Measurements from ENCODE around the gene TREM2.
"Not testable (repeated sequence)": the region's sequence is repeated elsewhere in the genome, so short reads cannot be mapped to it uniquely, and the experiment has no call there.

TREM2 gene

DNA sequence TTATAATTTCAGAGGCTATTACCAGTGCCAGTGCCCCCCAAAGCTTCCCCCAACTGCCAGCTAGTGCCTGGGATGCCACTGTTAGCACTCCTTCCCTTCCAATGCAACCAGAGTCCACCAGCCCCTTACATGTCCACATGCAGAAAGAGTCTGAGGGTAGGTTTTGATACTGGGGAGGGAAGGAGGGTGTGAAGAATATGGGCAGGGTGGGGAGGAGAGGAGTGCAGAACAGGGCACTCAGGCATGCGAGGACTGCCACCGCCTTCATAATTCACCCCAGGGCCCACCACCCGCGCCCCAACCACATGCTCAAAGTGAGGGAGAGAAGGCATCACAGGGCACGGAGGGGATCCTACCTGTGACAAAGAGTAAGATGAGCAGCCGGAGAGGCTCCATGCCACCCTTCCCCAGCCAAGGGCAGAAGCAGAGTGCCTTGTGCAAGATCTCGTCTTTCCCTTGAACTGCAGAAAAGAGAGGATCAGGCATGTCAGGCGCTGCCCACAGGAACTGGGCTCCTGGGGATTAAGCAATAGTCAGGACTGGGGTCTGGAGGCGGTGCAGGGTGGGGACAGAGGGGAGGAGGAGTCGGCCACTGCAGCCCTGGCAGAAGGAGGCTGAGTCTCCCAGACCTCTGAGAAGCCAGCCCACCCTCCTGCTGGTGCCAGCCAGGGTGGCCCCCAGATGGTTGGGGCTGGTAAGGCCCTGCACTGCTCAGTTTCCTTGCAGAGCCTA, at the start of gene TREM2:
Gene TREM2, minus strand, starts transcription at position 430 of the 732 bp plus-strand sequence. Its CDS starts 34 bp downstream, at position 396.
- no peak for DNase-seq (ENCODE audit: low read depth)

DNA sequence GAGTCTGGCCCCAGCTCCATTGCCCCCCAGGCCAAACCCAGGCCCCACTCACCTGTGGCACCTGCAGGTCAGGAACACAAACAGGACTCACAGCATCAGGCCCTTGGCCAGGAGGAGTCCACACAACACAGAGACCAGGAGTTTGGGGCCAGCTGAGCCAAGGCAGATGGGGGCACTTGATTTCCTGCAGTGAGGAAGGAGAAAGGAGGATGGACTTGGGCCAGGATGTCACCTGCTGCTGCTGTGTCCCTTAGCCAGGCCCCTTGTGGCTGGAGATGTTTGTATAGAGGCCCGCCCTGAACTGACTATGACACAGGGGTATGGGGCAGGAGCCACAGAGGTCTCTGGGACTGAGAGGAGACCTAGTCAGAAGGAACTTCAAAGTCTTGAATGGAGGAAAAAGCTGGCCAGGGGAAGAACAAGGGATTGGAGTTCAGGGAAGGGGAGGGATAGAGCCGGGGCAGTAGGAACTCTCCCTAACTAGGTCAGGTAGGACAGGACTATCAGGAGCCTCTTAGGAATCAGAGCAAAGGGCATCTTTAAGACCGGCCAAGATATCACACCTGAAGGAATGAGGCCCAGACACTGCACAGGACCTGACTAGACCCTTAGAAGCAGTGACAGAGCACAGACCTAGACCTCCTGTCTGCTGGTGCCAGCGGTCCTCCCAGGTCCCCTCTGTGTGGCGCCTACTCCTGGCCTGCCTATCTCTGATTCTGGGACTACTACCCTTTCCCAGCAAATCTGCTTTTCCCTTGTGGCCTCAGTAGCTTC, 46.8 kb upstream of the TREM2 start:
- DNase-seq (ENCODE audit: low read depth), result no peak

DNA sequence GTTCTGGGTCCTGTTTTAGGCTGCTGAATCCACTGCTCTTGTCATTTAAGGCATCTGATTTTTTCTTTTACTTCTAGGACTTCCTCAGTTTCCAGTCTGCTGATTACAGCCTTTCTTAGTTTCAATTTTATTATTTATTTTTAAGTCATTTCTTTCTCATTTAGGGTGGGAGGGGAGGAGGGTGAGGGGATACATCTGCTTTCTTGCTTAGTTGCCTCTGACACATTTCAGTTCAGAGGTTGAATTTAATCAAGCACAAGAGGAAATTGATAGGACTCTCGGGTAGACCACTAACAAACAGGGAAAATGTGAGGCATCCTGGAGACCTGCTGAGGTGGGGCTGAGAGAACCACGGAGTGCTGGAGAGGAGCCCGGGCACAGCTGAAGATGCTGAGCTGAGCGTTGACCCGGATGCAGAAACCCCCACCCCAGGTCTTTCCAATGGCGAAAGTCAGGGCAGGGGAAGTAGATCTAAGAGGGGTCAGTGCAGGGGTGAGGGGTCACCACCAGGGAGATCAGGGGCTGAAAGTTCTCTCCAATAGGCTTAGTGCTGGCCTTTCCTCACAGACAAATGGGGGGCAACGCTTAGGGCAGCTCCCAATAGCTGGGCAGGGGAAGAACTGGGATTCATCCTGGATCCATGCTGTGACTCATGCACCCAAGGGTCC, 45.7 kb upstream of the TREM2 start:
- DNase-seq (ENCODE audit: low read depth), result no peak

DNA sequence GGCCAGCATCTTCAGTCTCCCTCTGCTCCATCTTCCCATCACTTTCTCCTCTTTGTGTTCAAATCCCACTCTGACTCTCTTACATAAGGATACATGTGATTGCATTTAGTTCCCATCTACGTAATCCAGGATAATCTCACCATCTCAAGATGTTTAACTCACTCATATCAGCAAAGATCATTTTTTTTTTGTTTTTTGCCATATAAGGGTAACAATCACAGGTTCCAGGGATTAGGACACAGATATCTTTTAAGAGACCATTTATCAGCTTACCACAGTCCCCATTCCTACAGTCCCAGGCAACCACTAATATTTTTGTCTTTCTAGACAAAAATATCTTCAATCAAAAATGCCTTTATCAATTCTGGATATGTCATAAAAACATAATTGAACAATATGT, 41.2 kb upstream of the TREM2 start:
- DNase-seq (ENCODE audit: low read depth), result no peak

DNA sequence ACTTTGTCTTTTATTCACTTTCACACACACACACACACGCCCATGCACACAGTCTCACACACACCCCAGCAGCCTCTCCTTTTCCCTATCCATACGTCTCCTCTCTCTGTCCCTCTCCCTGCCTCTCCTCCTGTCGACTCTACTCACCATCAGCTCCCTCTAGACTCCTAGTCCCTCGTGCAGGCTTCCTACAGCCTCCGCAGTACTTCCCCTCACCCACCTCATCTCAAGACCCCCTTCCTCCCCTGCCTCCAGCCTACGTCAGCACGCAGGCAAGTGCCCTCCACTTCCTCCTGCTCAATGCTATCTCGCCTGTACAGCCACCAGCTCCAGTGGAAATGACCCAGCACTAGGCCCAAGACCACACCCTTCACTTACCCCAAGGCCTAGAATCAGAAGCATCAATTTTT, 38.9 kb upstream of the TREM2 start:
- no peak for DNase-seq (ENCODE audit: low read depth)

DNA sequence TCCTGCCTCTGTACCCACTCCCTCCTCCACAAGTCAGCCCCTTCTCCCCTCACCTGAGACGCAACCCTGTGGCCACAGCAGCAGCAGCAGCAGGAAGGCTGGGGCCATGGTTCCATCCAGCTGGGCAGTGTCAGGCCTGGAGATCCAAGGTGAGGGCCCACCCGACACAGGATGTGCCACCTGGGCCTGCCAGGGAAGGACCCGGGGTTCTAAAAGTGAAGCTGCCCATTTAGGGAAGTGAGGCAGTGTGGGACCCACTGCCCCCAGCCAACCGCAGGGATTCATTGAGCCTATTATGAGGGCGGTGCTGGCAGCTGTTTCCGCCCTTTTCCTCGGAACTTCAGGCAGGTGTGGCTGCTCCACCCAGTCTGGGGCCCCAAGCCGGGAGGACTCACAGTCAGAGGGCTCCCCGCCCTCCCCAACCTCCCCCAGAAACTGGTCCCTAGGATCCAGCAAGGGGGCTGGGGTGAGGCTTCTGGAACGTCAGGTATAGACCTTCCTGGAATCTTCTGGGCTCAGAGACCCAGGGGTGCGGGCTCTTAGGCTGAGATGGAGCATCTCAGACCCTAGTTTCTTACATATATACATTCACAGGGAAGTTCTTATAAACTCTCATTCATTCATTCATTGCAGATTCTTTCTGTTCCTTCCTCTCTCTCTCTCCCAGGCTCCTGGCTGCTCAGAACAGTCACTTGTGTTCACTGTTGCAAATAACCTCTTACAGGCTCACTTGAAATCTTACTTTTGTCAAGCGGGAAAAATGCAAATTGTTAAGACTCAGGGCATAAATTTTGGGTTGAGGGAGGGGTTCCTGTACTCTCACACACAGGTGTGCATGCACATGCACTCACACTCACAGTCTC, 38.2 kb upstream of the TREM2 start, which contains the start of gene TREML2:
Gene TREML2, minus strand, starts transcription at position 249 of the 863 bp plus-strand sequence. Its CDS starts 141 bp downstream, at position 108.
- no peak for DNase-seq (ENCODE audit: low read depth)

DNA sequence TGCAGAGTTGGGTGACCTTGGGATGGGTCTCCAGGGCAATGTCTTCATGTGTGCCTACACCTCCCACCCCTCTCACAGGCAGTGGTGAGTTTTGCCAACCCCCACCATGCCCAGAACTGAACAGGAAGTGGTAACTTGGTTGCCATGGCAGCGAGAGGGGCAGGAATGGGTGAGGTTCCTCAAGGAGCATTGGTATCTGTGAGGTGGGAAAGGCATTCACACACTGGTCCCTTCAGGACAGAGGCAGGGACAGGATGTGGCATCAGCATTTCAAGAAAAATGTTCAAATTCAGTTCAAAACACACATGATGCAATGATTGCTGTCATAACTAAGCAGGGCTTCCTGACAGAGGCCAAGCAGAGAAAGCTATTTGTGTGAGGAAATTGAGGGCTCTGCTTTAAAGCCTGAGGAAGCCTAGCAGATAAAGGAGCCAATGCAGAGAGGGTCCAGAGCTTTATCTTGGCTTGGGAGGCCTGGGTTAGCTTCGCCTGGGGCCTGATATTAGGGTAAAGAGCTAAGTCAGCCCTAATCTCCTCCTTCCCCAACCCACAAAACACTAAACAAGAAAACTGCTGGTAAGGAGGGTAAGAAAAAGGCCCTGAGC, 37.5 kb upstream of the TREM2 start:
- DNase-seq (ENCODE audit: low read depth), result peak; percentile 36

DNA sequence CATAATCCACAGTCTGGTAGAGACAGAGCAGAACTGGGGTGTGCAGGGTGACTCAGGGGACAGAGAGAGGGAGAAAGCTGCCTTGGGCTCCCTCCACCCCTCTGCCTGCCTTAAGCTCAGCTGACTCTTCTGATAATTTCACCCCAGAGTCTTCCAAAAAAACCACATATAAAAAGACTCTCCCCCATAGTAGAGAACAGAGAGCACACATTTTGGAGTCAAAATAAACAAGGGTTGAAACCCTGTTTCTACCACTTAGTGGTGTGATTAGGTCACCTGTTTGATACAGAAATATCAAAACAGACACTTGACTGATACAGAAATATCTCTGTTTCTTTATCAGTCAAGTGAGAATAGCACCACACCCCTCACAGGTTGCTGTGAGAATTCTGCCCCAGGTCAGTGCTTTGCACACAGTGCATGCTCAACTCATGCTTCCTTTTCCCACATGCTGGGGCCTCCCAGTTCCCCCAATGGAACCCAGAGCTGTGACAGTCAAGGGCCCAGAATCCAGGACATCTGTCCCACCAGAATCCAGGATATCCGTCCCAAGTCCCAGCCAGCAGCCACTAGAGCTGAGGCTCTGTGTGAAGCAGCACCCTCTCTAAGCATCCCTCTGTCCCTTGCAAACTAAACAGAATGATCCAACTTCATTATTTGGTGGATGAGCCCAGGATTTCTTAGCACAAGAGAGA, 36.8 kb upstream of the TREM2 start:
- no peak for DNase-seq (ENCODE audit: low read depth)

DNA sequence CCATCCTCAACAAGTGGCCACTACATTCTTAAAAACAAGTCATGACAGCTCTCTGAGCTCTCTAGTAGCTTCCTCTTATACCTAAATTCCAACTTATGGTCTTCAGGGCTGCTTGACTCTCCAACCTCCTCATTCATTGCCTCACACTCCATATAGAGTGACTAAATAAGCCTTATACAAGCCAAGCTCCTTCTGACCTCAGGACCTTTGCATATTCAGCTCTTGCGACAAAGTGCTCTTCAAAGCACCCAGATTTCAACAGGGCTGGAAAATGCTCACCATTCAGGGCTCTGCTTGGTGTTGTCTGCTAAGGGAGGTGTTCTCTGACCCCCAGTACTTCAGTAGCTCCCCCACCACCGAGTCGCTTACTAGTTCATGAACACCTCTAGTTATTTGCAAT, 34.3 kb upstream of the TREM2 start:
- no peak for DNase-seq (ENCODE audit: low read depth)

DNA sequence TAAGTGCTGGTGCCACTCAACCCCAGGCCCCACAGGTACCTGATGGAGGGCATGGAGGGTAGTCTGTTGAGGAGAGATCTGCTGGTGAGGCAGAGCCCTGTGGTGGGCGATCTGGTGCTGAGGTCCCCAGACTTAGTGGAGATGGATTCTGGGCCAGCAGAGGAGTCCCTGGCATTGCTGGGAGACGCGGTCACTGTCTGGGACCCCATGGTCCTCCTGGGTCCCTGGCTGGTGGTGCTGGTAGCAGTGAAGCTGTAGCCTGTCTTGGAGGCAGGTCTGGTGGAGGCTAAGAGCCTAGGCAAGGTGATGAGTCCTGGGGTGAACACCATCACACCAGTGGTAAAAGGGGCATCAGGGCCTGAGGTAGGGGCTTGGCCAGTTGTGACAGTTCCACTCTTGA, 31.5 kb upstream of the TREM2 start:
- DNase-seq (ENCODE audit: low read depth), result no peak

DNA sequence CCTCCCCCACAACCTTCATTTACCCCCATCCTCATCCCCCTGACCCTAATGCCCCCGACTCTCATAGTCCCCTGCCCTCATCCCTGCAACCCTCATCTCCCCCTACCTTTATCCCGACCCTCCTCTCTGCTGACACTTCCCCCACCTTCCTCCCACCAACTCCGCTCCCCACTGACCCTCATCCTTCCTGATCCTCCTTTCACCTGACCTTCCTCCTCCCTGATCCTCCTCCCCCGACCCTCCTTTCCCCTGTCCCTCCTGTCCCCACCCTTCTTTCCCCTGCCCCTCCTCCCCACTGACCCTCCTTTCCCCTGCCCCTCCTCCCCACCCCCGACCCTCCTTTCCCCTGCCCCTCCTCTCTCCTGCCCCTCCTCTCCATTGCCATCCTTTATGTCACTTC, 31.0 kb upstream of the TREM2 start:
- no peak for DNase-seq (ENCODE audit: low read depth)

DNA sequence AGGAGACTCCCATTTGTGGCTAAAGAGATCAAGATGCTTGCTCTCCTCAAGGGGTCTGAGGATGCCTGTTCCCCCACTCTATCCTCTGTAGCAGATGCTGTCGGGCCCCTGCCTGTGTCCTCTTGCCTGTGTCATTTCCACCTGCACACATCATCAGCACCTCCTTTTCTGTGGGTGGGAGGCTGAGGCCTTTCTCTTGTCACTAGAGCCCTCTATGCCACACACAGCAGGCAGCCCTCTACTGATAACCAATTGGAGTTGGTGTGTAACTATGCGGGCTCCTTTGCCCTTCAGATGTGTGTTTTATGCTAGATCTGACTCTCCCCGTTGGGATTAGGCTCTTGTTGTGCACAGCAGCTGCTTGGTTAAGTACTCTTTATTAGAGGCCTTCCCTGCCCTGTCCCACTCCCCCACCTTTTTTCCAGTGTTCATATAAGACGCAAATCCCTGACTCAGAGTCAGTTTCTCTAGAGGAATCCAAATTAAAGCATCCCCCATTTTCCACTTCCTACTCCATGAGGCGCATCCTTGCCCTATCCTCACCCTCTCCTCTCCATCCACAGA, 30.3 kb upstream of the TREM2 start:
- no peak for DNase-seq (ENCODE audit: low read depth)

DNA sequence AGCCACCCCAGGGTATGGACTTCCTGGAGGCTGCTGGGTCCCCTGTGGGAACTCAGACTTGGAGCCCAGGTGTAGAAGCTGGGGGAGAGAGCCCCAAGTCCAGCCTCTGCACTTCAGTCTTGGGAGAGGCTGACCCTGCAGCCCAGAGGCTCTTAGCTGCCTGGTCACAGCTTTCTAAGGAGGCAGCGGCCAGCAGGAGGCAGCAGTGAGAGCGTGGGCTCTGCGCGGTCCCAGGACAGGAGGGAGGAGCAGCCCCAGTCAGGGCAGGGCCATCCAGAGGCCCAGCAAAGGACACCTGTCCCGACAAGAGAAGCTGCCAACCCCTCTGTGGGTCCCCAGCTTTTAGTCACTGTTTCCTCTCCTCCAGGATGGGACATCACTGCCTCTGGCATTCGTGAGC, 28.7 kb upstream of the TREM2 start:
- peak; percentile 7 for DNase-seq (ENCODE audit: low read depth)

DNA sequence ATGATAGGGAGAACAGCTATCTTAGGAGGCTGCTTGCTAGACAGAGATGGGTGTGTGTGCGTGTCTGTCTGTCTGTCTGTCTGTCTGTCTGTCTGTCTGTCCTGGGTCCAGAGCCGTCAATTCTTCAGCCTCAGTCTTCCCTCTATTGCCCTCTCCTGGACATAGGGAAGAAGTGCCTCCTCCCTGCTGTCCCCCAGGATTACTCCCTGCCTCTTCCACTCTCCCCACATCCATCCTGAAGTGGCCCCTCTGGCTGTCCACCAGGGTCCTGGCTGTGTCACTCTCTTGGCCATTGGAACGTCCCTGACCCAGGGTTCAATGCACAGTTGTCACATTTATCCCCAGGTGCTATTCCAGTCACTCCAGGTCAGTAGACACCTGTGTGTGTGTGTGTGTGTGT, 27.9 kb upstream of the TREM2 start:
- DNase-seq (ENCODE audit: low read depth), result no peak

DNA sequence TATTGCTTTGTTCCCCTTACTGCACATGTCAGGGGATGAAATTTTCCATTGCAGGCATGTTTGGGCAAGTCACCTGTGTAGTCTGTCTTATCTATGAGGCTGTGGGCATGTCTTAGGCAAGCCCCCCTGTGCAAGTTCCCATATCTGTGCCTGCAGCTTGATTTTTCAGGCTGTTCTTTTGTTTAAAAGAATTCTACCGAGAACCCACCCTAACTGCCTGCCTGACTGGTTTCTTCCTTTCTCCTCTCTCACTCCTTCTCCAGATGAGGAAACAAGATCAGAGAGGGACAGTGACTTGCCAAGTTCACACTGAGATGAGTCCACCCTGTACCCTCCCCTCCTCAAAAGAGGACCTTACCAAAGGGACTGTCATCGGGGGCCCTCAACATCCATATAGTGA, 27.1 kb upstream of the TREM2 start:
- DNase-seq (ENCODE audit: low read depth), result no peak

DNA sequence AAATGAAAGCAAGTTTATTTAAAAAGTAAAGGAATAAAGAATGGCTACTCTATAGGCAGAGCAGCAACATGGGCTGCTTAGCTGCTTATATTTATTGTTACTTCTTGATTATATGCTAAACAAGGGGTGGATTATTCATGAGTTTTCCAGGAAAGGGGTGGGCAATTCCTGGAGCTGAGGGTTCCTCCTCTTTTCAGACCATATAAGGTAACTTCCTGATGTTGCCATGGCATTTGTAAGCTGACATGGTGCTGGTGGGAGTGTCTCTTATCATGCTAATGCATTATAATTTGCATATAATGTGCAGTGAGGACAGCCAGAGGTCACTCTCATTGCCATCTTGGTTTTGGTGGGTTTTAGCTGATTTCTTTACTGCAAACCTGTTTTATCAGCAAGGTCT, 26.1 kb upstream of the TREM2 start:
- DNase-seq (ENCODE audit: low read depth), result not testable (repeated sequence)

DNA sequence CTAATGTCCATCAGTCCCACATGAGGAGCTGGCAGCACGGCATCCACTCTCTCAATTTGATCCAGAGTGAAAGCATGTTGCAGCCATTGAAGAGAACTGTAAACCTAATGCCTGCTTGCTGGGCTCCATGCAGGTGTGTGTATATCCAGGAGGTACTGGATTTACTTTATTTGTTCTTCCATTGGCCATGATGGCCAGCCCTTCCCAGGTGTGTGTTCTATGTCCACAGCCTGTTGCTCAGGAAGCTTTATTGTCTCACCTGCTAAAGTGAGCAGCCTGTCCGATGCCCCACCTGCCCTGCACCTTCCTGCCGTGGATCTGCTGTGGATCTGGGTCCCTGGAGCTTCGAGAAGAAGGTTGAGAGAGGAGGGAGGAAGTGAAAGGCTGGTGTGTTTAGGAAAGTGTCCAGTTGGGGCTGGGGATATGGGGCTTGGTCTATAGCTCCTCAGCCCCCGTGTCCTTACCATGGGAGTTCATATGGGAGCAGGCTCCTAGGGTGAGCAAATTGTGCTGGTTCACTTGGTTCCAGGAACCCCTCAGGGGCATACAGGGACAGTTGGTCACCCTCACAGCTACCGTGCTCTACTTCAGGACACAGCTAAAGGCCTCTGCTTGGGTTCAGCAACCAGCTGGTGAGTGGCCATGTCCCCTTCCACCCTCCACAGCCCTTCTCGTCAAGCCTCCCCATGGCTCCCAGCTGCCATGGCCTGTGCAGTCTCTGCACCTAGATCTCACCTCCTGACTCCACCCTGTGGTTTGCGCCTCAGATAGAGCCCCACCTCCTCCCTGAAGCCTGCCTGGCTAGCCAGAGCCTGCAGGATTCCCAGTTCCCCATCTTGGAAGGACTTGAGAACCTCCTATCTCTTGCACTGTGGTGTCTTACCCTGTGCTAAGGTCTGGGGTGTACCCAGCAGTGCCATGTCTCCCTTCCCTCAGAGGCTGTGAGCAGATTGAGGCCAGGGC, 25.3 kb upstream of the TREM2 start:
- DNase-seq (ENCODE audit: low read depth), result no peak

DNA sequence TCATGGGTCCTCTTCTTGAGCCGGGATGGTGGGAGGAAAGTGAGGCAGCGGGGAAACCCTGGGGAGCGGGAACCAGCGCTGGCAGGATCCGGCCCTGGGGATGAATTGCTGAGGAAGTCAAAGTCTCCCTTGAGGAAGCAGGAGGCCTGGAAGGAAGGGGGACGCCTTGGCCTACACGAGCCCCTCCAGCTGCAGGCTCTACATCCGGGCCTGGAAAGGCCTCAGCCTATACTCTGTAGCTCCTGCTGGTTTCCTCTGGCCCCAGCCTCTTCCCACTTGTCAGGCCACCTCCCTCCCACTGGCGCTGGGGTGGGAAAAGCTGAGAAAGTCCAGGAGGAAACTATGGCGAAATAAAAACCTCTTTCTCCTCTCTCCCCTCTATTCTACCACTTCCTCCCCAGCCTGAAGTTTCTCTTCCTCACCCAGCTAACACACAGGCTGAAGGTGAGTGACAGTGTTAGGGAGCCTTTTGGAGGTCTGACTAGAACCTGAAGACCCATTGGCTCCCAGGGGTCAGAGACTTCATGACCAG, 23.2 kb upstream of the TREM2 start:
- DNase-seq (ENCODE audit: low read depth), result no peak

DNA sequence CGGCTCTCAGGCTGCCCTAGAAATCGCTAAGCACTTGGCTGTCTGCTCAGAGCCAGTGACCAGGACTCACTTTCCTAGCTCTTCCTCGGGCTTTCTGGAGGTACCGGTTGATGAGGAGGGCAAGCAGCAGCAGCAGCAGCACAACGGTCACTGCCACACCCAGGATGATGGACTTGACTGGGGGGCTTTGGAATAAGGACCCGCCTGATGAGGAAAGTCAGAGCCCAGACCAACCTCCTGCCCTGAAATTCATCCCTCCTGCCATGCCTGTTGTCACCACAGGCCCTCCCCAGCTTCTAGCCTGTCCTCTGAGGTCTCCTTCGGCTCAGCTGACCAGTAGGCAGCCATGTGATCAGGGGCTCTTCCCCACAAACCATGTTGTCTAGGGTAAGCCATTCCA, 21.8 kb upstream of the TREM2 start:
- no peak for DNase-seq (ENCODE audit: low read depth)
